ENCODE results near the gene GAD1.

GAD1 gene

GRCh38 chr2:170847716-170848115 lies 31.0 kb downstream of the GAD1 start:
- DNase-seq (ENCODE audit: low read depth, low spot score): no peak
- H3K4me3 ChIP-seq (ENCODE audit: low read depth, low read length): no peak overlapping the region
- CTCF ChIA-PET: interaction anchor here (3.5 kb wide), 1 partner anchor 25 kb away, joined by 13 read pairs; no protein-coding TSS in a partner anchor
- TF ChIP-seq CTCF (IDR thresholded peaks at IDR 0.05; ENCODE audit: insufficient read depth, low read length, missing control alignments): no peak
- POLR2A ChIA-PET: no interaction called here

- peak; percentile 34 for DNase-seq (ENCODE audit: low read depth, low spot score)
- no peak overlapping the region for H3K4me3 ChIP-seq (ENCODE audit: low read depth, low read length)
- POLR2A ChIA-PET: no interaction called here
- no peak for TF ChIP-seq CTCF (IDR thresholded peaks at IDR 0.05; ENCODE audit: insufficient read depth, low read length, missing control alignments)
- CTCF ChIA-PET: interaction anchor here (1.3 kb wide), 1 partner anchor 24 kb away, joined by 5 read pairs; no protein-coding TSS in a partner anchor
Measured at GRCh38 chr2:170848587-170848986, 31.9 kb downstream of the GAD1 start.

GRCh38 chr2:170850251-170850650 lies 33.6 kb downstream of the GAD1 start:
- POLR2A ChIA-PET: no interaction called here

GRCh38 chr2:170851635-170852034 lies 34.9 kb downstream of the GAD1 start:
- no peak overlapping the region for H3K4me3 ChIP-seq (ENCODE audit: low read depth, low read length)
- ChIA-PET POLR2A (no interaction called here), CTCF (interaction anchor here (1.1 kb wide), 1 partner anchor 481 kb away, joined by 4 read pairs; no protein-coding TSS in a partner anchor)
- DNase-seq (ENCODE audit: low read depth, low spot score): no peak
- TF ChIP-seq CTCF (IDR thresholded peaks at IDR 0.05; ENCODE audit: insufficient read depth, low read length, missing control alignments): no peak

More at GRCh38 chr2:170850251-170850650, 33.6 kb downstream of the GAD1 start:
- DNase-seq (ENCODE audit: low read depth, low spot score): no peak
- CTCF ChIA-PET: no interaction called here
- H3K4me3 ChIP-seq (ENCODE audit: low read depth, low read length): no peak overlapping the region
- TF ChIP-seq CTCF (IDR thresholded peaks at IDR 0.05; ENCODE audit: insufficient read depth, low read length, missing control alignments): no peak

- CTCF ChIA-PET: no interaction called here
- POLR2A ChIA-PET: interaction anchor here (0.6 kb wide), 1 partner anchor 22 kb away, joined by 3 read pairs; no protein-coding TSS in a partner anchor
Measured at GRCh38 chr2:170856066-170856465, 39.4 kb downstream of the GAD1 start.

More at GRCh38 chr2:170856066-170856465, 39.4 kb downstream of the GAD1 start:
- no peak for TF ChIP-seq CTCF (IDR thresholded peaks at IDR 0.05; ENCODE audit: insufficient read depth, low read length, missing control alignments)
- DNase-seq (ENCODE audit: low read depth, low spot score): no peak
- H3K4me3 ChIP-seq (ENCODE audit: low read depth, low read length): no peak overlapping the region

Data from AG04449 (cell line).